Measurements from ENCODE around the gene PLCXD3.

DNA sequence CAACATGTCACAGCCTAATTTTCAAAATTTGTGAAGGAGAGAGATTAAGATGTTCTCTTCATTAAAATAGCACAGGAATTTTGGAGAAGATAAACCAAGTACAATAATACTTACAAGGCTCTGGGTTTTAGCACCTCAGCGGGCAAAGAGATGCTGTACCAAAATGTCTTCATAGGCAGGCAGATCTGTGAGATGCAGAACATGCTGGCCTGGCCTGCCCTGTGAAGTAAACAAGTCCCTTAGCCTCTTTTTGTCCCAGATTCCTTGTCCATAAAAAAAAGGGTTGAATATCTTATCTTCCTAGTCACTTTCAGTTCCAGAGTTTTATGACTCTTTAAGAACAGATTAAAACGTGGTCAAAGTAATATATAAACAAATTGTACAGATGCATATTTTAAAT, 244.0 kb downstream of the PLCXD3 start:
- TF ChIP-seq POLR2AphosphoS5 (IDR thresholded peaks at IDR 0.05; ENCODE audit: low read depth, low read length) (no peak), POLR2A (IDR thresholded peaks at IDR 0.05; ENCODE audit: low read depth, low read length) (no peak)

Data from GM12892 (cell line).